ENCODE results near the gene FLT3LG.

Gene FLT3LG

DNA sequence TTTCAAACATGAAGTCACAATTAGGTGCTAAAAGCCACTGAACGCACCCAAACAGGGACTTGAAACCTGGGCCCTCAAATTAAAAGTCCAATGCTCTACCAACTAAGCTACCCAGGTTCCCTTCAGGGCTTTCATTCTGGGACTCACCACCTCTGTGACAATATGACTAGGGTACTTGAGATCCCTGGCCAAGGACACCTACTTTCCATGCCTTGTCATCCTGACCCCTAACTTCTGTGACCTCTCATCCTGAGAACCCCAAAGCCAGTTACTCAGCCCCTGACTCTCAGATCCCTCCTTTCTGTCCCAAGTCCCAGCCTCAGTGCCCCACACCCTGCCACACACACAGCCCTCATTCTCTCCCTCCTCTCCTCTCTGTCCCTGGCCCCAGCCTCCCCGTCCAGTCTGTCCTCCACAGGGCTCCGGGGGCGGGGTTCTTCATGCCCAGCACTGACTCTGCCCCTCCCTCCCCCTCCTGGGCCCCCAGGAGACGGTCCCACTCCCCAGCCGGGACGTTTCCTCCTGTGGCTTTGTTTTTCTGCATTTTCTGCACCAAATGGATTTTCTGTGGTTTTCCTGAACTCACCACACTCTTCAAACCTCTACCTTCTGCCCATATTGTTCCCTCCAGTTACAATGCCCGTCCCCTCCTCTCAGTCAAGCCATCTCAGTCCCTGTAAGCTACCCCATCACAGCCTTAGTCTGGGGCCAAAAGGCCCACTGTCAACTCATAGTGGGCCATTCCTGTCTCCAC, 60.8 kb downstream of the FLT3LG start:
- in situ Hi-C loops (cut with HindIII; ENCODE audit: low pct_ligation_motif_present, low pct_unique_long_range_greater_than_20kb, low sequenced_read_pairs): no loop called here
- no peak for DNase-seq

All from ACHN (cell line).